Measurements from ENCODE around the gene ZIC1.
A peak's percentile ranks its signal among the peaks of the same experiment; 100 is the strongest.

Gene ZIC1

GRCh38 chr3:147397155-147397874, 11.8 kb upstream of the ZIC1 start:
- Histone ChIP-seq H3K4me1 (ENCODE audit: control insufficient read depth, low read depth, low read length) (peaks cover 6% of the 10 kb centered on the region), H2AK5ac (ENCODE audit: low read length) (no peak overlapping the region), H3K23ac (ENCODE audit: low read length) (no peak overlapping the region), H3K4me3 (ENCODE audit: low read length) (no peak overlapping the region), H3K4me2 (ENCODE audit: low read length) (peak overlapping the region; percentile 13), H3K56ac (ENCODE audit: low read length) (peak overlapping the region; percentile 44), H3K9ac (ENCODE audit: low read length) (no peak overlapping the region), H3K4ac (ENCODE audit: low read depth, low read length) (no peak overlapping the region), H3K27me3 (ENCODE audit: insufficient read depth, low read length, poor library complexity) (peaks cover 61% of the 10 kb centered on the region), H2BK5ac (ENCODE audit: low read length) (no peak overlapping the region), H3K27ac (ENCODE audit: low read depth, low read length) (no peak overlapping the region), H3K36me3 (ENCODE audit: control insufficient read depth, insufficient read depth, low read length) (no peaks in the 10 kb centered on the region), H4K8ac (ENCODE audit: low read depth, low read length) (no peak overlapping the region), H3K79me2 (ENCODE audit: control insufficient read depth, insufficient read depth, low read length) (no peaks in the 10 kb centered on the region), H4K5ac (ENCODE audit: low read length) (no peak overlapping the region), H3K18ac (ENCODE audit: low read length) (no peak overlapping the region), H3K79me1 (ENCODE audit: low read length) (no peaks in the 10 kb centered on the region), H2BK15ac (replicated peaks; ENCODE audit: low read depth) (no peak overlapping the region), H2BK120ac (ENCODE audit: low read depth, low read length) (no peak overlapping the region)
- no CpG with 5 or more reads among the region's 34 CpGs for WGBS (ENCODE audit: extremely low coverage, insufficient coverage, low lambda C conversion rate)
- DNase-seq: peak; percentile 86

GRCh38 chr3:147397875-147398812, 11.0 kb upstream of the ZIC1 start:
- no peak overlapping the region for H2BK15ac ChIP-seq (replicated peaks; ENCODE audit: low read depth)
- peak overlapping the region; percentile 13 for H3K4me2 ChIP-seq (ENCODE audit: low read length)
- no peak overlapping the region for H3K4me3 ChIP-seq (ENCODE audit: low read length)
- no peak overlapping the region for H2BK120ac ChIP-seq (ENCODE audit: low read depth, low read length)
- H4K5ac ChIP-seq (ENCODE audit: low read length): no peak overlapping the region
- no CpG with 5 or more reads among the region's 46 CpGs for WGBS (ENCODE audit: extremely low coverage, insufficient coverage, low lambda C conversion rate)
- no peak overlapping the region for H3K4ac ChIP-seq (ENCODE audit: low read depth, low read length)
- H3K18ac ChIP-seq (ENCODE audit: low read length): no peak overlapping the region
- no peaks in the 10 kb centered on the region for H3K79me1 ChIP-seq (ENCODE audit: low read length)
- H3K36me3 ChIP-seq (ENCODE audit: control insufficient read depth, insufficient read depth, low read length): no peaks in the 10 kb centered on the region
- DNase-seq: peak; percentile 73
- no peak overlapping the region for H2AK5ac ChIP-seq (ENCODE audit: low read length)
- H4K8ac ChIP-seq (ENCODE audit: low read depth, low read length): no peak overlapping the region
- no peak overlapping the region for H3K27ac ChIP-seq (ENCODE audit: low read depth, low read length)
- H3K23ac ChIP-seq (ENCODE audit: low read length): no peak overlapping the region
- no peak overlapping the region for H3K56ac ChIP-seq (ENCODE audit: low read length)
- H3K9ac ChIP-seq (ENCODE audit: low read length): no peak overlapping the region
- H3K4me1 ChIP-seq (ENCODE audit: control insufficient read depth, low read depth, low read length): peaks cover 3% of the 10 kb centered on the region
- no peaks in the 10 kb centered on the region for H3K79me2 ChIP-seq (ENCODE audit: control insufficient read depth, insufficient read depth, low read length)
- no peak overlapping the region for H2BK5ac ChIP-seq (ENCODE audit: low read length)
- peaks cover 61% of the 10 kb centered on the region for H3K27me3 ChIP-seq (ENCODE audit: insufficient read depth, low read length, poor library complexity)

- Histone ChIP-seq H2BK15ac (replicated peaks; ENCODE audit: low read depth) (no peak overlapping the region), H2BK120ac (ENCODE audit: low read depth, low read length) (no peak overlapping the region), H3K4me1 (ENCODE audit: control insufficient read depth, low read depth, low read length) (peaks cover 3% of the 10 kb centered on the region), H3K18ac (ENCODE audit: low read length) (no peak overlapping the region), H4K5ac (ENCODE audit: low read length) (no peak overlapping the region), H2AK5ac (ENCODE audit: low read length) (no peak overlapping the region), H3K4me3 (ENCODE audit: low read length) (no peak overlapping the region), H3K27me3 (ENCODE audit: insufficient read depth, low read length, poor library complexity) (peaks cover 68% of the 10 kb centered on the region), H4K8ac (ENCODE audit: low read depth, low read length) (no peak overlapping the region), H3K36me3 (ENCODE audit: control insufficient read depth, insufficient read depth, low read length) (no peaks in the 10 kb centered on the region), H3K9ac (ENCODE audit: low read length) (no peak overlapping the region), H3K79me2 (ENCODE audit: control insufficient read depth, insufficient read depth, low read length) (no peaks in the 10 kb centered on the region), H3K4me2 (ENCODE audit: low read length) (no peak overlapping the region), H3K4ac (ENCODE audit: low read depth, low read length) (no peak overlapping the region), H2BK5ac (ENCODE audit: low read length) (no peak overlapping the region), H3K27ac (ENCODE audit: low read depth, low read length) (no peak overlapping the region), H3K56ac (ENCODE audit: low read length) (no peak overlapping the region), H3K23ac (ENCODE audit: low read length) (no peak overlapping the region), H3K79me1 (ENCODE audit: low read length) (no peaks in the 10 kb centered on the region)
- DNase-seq: peak; percentile 9
- WGBS (ENCODE audit: extremely low coverage, insufficient coverage, low lambda C conversion rate): no CpG with 5 or more reads among the region's 2 CpGs
These were observed 10.2 kb upstream of the ZIC1 start for GRCh38 chr3:147398813-147399534.

- H3K79me2 ChIP-seq (ENCODE audit: control insufficient read depth, insufficient read depth, low read length): no peaks in the 10 kb centered on the region
- H2BK5ac ChIP-seq (ENCODE audit: low read length): no peak overlapping the region
- H3K4ac ChIP-seq (ENCODE audit: low read depth, low read length): no peak overlapping the region
- H3K23ac ChIP-seq (ENCODE audit: low read length): no peak overlapping the region
- no peak overlapping the region for H3K9ac ChIP-seq (ENCODE audit: low read length)
- no peak overlapping the region for H3K4me3 ChIP-seq (ENCODE audit: low read length)
- no peak overlapping the region for H2AK5ac ChIP-seq (ENCODE audit: low read length)
- no peak overlapping the region for H3K27ac ChIP-seq (ENCODE audit: low read depth, low read length)
- H3K36me3 ChIP-seq (ENCODE audit: control insufficient read depth, insufficient read depth, low read length): no peaks in the 10 kb centered on the region
- H3K18ac ChIP-seq (ENCODE audit: low read length): no peak overlapping the region
- H3K4me2 ChIP-seq (ENCODE audit: low read length): no peak overlapping the region
- no peaks in the 10 kb centered on the region for H3K79me1 ChIP-seq (ENCODE audit: low read length)
- no peaks in the 10 kb centered on the region for H3K4me1 ChIP-seq (ENCODE audit: control insufficient read depth, low read depth, low read length)
- H2BK15ac ChIP-seq (replicated peaks; ENCODE audit: low read depth): no peak overlapping the region
- H3K27me3 ChIP-seq (ENCODE audit: insufficient read depth, low read length, poor library complexity): peaks cover 68% of the 10 kb centered on the region
- H2BK120ac ChIP-seq (ENCODE audit: low read depth, low read length): no peak overlapping the region
- H4K5ac ChIP-seq (ENCODE audit: low read length): no peak overlapping the region
- DNase-seq: no peak
- no peak overlapping the region for H3K56ac ChIP-seq (ENCODE audit: low read length)
- no peak overlapping the region for H4K8ac ChIP-seq (ENCODE audit: low read depth, low read length)
These were observed 9.1 kb upstream of the ZIC1 start for GRCh38 chr3:147400111-147400510.

GRCh38 chr3:147400999-147401398, 8.2 kb upstream of the ZIC1 start:
- Histone ChIP-seq H4K5ac (ENCODE audit: low read length) (no peak overlapping the region), H4K8ac (ENCODE audit: low read depth, low read length) (no peak overlapping the region), H3K4me1 (ENCODE audit: control insufficient read depth, low read depth, low read length) (no peaks in the 10 kb centered on the region), H3K79me2 (ENCODE audit: control insufficient read depth, insufficient read depth, low read length) (no peaks in the 10 kb centered on the region), H2BK5ac (ENCODE audit: low read length) (no peak overlapping the region), H3K4me2 (ENCODE audit: low read length) (no peak overlapping the region), H3K27me3 (ENCODE audit: insufficient read depth, low read length, poor library complexity) (peaks cover 68% of the 10 kb centered on the region), H2BK120ac (ENCODE audit: low read depth, low read length) (no peak overlapping the region), H3K36me3 (ENCODE audit: control insufficient read depth, insufficient read depth, low read length) (no peaks in the 10 kb centered on the region), H3K56ac (ENCODE audit: low read length) (no peak overlapping the region), H2AK5ac (ENCODE audit: low read length) (no peak overlapping the region), H2BK15ac (replicated peaks; ENCODE audit: low read depth) (no peak overlapping the region), H3K18ac (ENCODE audit: low read length) (no peak overlapping the region), H3K4me3 (ENCODE audit: low read length) (no peak overlapping the region), H3K23ac (ENCODE audit: low read length) (no peak overlapping the region), H3K9ac (ENCODE audit: low read length) (no peak overlapping the region), H3K27ac (ENCODE audit: low read depth, low read length) (no peak overlapping the region), H3K4ac (ENCODE audit: low read depth, low read length) (no peak overlapping the region), H3K79me1 (ENCODE audit: low read length) (no peaks in the 10 kb centered on the region)
- WGBS (ENCODE audit: extremely low coverage, insufficient coverage, low lambda C conversion rate): no CpG with 5 or more reads among the region's 1 CpG
- DNase-seq: no peak

All from mesendoderm (in vitro differentiated cells).